AG10803 (cell line): ENCODE data around the gene RUNX3.

Experiments
- DNase-seq: peaks from one replicate; pipeline ENCODE4 v3.0.0; 2010; ENCODE audit warnings: low read depth
- H3K4me3 ChIP-seq: 2 replicates; pipeline ENCODE4 v1.5.1; 2011; ENCODE audit warnings: mild to moderate bottlenecking, low read length, control low read depth
- TF ChIP-seq, protein P1 (sequence below): conservative IDR thresholded peaks from 2 replicates; pipeline ENCODE4 v1.5.1; 2011; ENCODE audit warnings: mild to moderate bottlenecking, low read length, control low read depth, inconsistent platforms

Gene RUNX3

GRCh38 chr1:24915816-24916602 is 14.1 kb downstream of the RUNX3 start:
- no peak for DNase-seq
- TF ChIP-seq, protein P1, sequence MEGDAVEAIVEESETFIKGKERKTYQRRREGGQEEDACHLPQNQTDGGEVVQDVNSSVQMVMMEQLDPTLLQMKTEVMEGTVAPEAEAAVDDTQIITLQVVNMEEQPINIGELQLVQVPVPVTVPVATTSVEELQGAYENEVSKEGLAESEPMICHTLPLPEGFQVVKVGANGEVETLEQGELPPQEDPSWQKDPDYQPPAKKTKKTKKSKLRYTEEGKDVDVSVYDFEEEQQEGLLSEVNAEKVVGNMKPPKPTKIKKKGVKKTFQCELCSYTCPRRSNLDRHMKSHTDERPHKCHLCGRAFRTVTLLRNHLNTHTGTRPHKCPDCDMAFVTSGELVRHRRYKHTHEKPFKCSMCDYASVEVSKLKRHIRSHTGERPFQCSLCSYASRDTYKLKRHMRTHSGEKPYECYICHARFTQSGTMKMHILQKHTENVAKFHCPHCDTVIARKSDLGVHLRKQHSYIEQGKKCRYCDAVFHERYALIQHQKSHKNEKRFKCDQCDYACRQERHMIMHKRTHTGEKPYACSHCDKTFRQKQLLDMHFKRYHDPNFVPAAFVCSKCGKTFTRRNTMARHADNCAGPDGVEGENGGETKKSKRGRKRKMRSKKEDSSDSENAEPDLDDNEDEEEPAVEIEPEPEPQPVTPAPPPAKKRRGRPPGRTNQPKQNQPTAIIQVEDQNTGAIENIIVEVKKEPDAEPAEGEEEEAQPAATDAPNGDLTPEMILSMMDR: no peak
- no peak overlapping the region for H3K4me3 ChIP-seq

GRCh38 chr1:24914226-24915069 is 15.6 kb downstream of the RUNX3 start:
- no peak overlapping the region for H3K4me3 ChIP-seq
- TF ChIP-seq, protein P1: no peak
- DNase-seq: peak; percentile 24

- no peak overlapping the region for H3K4me3 ChIP-seq
- TF ChIP-seq, protein P1: no peak
- no peak for DNase-seq
These were observed 16.4 kb downstream of the RUNX3 start for GRCh38 chr1:24913616-24914225.

- TF ChIP-seq, protein P1: no peak
- H3K4me3 ChIP-seq: no peak overlapping the region
- no peak for DNase-seq
These were observed 16.8 kb downstream of the RUNX3 start for GRCh38 chr1:24913274-24913604.

- DNase-seq: no peak
- TF ChIP-seq, protein P1: no peak
- no peak overlapping the region for H3K4me3 ChIP-seq
These were observed 17.5 kb downstream of the RUNX3 start for GRCh38 chr1:24912376-24913273.

DNA sequence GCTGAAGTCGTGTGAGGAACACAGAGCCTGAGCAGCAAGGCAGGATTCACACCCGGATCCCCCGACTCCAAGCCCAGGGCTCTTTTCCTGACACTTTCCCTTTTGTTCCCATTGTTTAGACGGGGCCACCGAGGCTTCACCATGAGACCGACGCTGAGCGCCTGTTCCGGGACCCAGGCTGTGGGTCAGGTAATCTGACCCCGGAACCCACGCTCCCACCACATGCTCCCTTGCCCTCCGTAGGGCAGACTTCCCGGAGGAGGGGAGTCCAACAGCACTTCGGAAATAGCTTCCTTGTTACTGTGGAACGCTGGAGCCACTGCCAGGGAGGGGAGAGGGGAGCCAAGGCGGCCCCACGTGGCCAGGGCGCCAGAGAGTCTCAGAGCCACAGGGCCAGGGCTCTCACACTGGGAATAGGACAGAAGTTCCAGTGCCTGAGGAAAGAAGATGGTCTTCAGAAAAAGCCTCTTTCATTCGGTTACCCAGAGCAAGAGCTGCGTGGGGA is 18.4 kb downstream of the RUNX3 start:
- TF ChIP-seq, protein P1: no peak
- no peak overlapping the region for H3K4me3 ChIP-seq
- DNase-seq: no peak
